HUDEP-2 (cell line): ENCODE results near the gene CDC25B.
"Not testable (repeated sequence)": the region's sequence is repeated elsewhere in the genome, so short reads cannot be mapped to it uniquely, and the experiment has no call there.

Experiments used
- DNase-seq, 76 experiments: peaks; one replicate each; lab custom pipeline; 2025; ENCODE audit not compliant: unreplicated experiment in 76 of 76; lab: John Stamatoyannopoulos, UW

Gene CDC25B

GRCh38 chr20:3821996-3822395, 25.9 kb downstream of the CDC25B start:
- no peak for DNase-seq

- DNase-seq, result no peak
Measured at GRCh38 chr20:3823881-3824280, 27.8 kb downstream of the CDC25B start.

DNA sequence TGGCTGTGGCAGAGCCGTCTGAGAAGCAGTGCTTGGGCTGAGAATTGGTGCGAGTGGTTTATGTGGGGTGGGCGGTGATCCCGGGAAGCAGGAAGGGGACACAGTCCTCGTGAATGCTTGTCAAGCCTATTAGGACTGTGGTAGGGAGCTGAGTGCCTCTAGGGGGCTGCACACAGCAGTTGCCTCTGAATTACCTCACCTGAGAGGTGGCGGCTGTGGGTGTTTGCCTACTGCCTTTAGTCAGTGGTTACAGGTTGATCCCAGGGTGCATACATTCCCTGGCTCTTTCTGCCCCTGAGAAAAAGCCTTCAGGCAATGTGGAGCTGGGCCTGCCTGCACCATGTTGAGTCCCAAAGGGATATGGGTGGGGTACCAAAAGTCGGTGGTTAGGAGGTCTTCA, 29.4 kb downstream of the CDC25B start:
- no peak for DNase-seq

GRCh38 chr20:3826420-3826819, 30.3 kb downstream of the CDC25B start:
- DNase-seq, result no peak

DNA sequence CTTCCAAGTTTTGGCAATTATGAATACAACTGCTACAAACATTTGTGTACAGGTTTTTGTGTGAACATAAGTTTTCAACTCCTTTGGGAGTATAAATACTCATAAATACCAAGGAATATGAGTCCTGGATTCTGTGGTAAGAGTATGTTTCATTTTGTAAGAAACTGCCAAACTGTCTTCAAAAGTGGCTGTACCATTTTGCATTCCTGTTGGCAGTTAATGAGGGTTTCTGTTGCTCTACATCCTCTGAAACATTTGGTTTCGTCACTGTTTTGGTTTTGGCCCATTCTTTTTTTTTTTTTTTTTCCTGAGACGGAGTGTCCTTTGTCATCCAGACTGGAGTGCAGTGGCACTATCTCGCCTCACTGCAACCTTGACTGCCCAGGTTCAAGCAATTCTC, 32.7 kb downstream of the CDC25B start:
- DNase-seq, result no peak

DNA sequence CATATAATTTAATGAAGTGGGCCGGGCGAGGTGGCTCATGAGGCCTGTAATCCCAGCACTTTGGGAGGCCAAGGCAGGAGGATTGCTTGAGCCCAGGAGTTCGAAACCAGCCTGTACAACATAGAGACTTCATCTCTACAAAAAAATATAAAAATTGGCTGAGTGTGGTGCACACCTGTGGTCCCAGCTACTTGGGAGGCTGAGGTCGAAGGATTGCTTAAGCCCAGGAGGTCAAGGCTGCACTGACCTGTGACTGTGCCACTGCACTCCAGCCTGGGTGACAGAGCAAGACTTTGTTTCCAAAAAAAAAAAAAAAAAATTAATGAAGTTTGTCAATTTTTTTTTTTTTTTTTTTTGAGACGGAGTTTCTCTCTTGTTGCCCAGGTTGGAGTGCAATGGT, 33.8 kb downstream of the CDC25B start:
- DNase-seq, result not testable (repeated sequence)

GRCh38 chr20:3836132-3836531, 40.0 kb downstream of the CDC25B start:
- DNase-seq, result no peak

DNA sequence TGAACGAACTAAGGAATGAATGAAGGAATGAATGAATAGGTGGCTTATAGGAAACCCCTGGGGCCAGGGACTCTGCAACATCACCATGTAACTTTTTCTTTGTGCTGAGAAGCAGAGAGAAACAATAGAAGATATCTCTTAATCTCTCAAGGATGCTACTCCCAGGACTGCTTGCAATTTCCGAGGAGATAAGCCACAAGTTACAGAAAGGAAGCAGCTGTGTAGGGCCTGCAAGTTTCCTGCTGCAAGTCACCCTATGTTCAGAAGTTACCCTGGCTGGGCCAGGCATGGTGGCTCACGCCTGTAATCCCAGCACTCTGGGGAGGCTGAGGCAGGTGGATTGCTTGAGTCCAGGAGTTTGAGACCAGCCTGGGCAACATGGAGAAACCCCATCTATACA, 43.2 kb downstream of the CDC25B start:
- DNase-seq, result peak in 16 of 76 experiments; percentile 9 to 65 (median 22)

DNA sequence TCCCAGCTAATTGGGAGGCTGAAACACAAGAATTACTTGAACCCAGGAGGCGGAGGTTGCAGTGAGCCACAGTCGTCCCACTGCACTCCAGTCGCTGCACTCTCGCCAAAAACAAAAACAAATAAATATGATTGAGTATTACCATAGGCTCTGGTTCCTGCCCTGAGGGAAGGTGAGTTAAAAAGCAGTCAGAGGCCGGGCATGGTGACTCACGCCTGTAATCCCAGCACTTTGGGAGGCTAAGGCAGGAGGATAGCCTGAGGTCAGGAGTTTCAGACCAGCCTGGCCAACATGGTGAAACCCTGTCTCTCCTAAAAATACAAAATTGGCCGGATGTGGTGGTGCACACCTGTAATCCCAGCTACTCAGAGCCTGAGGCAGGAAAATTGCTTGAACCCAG, 44.1 kb downstream of the CDC25B start:
- not testable (repeated sequence) for DNase-seq

- peak in 67 of 76 experiments; percentile 15 to 88 (median 53) for DNase-seq
Measured at GRCh38 chr20:3842348-3842930, 46.3 kb downstream of the CDC25B start.

DNA sequence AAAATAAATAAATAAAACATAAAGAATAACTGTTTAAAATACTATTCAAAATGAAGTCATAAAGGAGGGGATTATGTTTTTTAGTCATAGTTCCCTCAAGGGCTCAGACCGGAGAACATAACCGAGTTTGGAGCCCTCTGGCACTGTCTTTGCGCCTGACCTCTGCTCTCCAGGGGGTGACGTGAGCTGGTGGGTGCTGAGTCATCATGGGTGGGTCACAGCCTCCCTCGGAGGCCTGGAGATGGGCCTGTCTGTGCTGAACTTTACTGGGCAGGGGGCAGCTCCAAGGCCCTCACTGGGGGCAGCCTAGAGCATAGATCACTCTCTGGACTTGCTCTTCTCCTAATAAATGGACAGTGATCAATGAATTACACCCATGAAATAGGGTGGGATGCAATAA, 47.4 kb downstream of the CDC25B start:
- DNase-seq, result peak in 56 of 76 experiments; percentile 5 to 70 (median 40)

DNA sequence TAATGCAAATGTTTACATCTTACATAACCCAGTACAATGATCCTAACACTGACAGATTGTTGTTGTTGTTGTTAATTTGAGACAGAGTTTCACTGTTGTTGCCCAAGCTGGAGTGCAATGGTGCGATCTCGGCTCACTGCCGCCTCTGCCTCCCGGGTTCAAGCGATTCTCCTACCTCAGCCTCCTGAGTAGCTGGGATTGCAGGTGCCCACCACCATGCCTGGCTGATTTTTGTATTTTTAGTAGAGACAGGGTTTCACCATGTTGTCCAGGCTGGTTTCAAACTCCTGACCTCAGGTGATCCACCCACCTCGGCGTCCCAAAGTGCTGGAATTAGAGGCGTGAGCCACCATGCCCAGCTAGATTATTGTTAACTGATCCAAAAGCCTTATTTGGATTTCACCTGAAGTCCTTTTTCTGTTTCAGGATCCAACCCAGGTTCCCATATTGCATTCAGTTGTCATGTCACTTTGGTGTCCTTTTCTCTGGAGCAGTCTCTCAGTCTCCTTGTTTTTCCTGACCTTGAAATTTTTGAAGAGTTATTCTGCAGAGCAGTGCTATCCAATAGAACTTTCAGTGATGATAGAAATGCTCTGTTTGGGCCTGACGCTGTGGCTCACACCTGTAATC, 48.0 kb downstream of the CDC25B start:
- DNase-seq, result not testable (repeated sequence)

- DNase-seq, result no peak
Measured at GRCh38 chr20:3846378-3846739, 50.2 kb downstream of the CDC25B start.

DNA sequence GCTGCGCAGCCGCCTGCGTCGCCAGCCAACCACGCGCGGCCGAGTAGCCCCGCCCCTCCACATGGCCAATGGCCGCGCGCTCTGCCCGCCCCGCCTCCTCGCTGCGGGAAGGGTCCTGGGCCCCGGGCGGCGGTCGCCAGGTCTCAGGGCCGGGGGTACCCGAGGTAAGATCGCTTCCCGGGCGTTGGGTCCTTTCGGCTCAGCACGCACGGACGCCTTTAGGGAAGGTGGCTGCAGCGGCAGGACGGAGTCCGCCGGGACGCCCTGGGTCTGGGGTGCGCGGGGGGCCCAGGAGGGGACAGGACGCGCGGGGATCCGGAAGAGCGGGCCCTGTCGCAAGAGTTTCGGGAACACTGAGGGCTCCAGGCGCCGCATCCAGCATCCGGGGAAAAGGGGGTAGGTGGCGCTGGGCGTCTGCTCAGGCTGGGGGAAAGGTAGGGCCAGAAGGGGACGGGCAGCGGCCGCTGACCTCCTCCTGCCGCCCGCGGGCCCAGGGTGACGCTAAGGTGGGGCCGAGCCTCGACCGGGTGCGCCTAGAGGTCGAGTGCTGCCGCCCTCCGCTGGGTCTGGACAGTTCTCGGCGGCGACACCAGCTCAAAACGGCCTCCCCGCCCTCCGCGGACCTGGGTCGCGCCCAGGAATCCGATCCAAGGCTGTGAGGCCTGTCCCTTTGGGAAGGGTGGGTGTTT, 50.8 kb downstream of the CDC25B start, which contains the start of gene MAVS:
MAVS (plus strand) TSS at position 95 of the 689 bp plus-strand sequence. CDS start 7,791 bp downstream, outside the sequence.
- peak in 74 of 76 experiments; percentile 14 to 87 (median 66) for DNase-seq

- DNase-seq, result no peak
Measured at GRCh38 chr20:3847429-3847940, 51.4 kb downstream of the CDC25B start.

GRCh38 chr20:3848565-3848964, 52.5 kb downstream of the CDC25B start:
- no peak for DNase-seq

GRCh38 chr20:3854462-3854871, 58.4 kb downstream of the CDC25B start:
- no peak for DNase-seq
